Activated CD8-positive, alpha-beta memory T cell treated with anti-CD3 and anti-CD28 coated beads, Interleukin-2, amount 50 U/mL, for 4 hours (primary cell): ENCODE results near the gene DNM1L.

ENCODE experiments used
- DNase-seq: peaks from one replicate; pipeline ENCODE4 v3.0.0-alpha.2; 2020

The DNM1L gene

DNA sequence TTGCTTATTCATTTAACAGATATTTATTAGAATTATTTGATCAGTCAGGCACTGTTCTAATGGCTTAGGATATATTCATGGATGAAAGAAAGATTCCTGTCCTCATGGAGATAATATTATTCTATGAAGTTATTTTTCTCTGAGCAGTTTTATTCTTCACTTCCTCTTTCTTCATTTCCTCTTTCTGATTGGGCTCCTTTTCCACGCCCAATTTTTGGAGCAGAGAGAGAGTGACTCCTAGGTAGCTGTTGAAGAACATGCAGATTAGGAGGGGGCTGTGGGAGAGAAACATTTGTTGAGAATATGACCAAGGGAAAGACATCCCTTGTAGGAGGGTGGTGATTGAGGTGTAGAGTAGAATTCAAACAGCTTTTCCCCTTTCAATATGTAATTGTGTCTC is 82.6 kb downstream of the DNM1L start:
- DNase-seq: no peak

DNA sequence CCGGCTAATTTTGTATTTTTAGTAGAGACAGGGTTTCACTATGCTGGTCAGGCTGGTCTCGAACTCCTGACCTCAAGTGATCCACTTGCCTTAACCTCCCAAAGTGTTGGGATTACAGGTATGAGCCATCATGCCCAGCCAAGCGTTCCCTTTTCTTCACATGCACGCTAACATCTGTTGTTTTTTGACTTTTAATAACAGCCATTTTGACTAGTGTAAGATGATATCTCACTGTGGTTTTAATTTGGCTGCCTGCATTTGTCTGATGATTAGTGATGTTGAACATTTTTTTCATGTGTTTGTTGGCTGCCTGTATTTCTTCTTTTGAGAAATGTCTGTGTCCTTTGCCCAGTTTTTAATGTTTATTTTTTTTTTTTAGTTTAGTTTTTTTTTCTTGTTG is 86.8 kb downstream of the DNM1L start:
- DNase-seq: no peak

DNA sequence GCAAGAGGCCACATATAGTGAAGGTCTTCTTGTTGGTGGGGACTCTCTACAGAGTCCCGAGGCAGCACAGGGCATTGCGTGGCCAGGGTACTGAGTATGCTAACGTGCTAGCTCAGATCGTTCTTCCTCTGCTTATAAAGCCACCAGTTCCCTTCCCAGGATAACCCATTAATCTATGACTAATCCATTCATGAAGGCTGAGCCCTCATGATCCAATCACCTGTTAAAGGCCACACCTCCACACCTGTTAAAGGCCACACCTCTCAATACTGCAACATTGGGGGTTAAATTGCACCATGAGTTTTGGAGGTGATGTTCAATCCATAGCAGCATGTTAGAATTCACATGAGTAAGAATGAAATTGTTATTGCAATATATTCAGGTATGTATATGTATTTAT is 89.4 kb downstream of the DNM1L start:
- no peak for DNase-seq

GRCh38 chr12:32770141-32770540 is 91.0 kb downstream of the DNM1L start:
- no peak for DNase-seq

GRCh38 chr12:32773691-32774090 is 94.6 kb downstream of the DNM1L start:
- DNase-seq: no peak

DNA sequence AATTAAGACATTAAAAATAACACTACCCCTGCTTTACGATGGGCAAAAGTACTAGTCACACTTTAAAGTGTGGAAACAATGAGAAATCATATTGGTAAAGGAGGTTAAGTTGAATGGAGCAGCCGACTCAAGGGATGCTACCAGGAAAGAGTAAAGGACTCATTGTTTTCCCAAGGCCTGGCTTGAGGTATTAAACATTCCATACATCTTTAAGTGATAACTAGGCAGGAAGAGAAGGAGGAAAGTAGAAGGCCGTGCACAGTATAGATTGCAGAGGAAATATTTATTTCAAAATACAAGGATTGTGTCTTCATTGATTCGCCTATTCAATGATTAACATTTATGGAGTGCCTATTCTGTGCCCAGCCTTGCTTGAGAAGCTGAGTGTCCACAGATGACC is 97.2 kb downstream of the DNM1L start:
- no peak for DNase-seq

DNA sequence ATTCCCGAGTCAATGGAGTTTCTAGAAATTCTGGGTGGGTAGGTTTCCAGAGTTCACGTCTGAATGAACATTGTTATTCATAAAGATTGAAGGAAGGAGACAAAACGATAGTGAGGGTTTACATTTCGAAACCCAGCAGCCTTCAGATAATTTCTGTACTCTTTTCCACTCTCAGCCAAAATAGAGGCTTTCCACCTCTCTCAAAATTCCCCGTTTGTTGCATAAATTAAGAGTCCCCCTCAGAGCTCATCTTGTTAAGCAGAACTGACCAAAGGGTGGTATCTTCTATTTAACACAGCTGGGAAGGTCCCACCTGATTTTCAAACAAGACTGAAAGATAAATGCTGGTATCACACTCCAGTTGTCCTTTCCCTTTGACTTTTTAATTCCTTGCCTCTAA is 98.1 kb downstream of the DNM1L start:
- DNase-seq: no peak

DNA sequence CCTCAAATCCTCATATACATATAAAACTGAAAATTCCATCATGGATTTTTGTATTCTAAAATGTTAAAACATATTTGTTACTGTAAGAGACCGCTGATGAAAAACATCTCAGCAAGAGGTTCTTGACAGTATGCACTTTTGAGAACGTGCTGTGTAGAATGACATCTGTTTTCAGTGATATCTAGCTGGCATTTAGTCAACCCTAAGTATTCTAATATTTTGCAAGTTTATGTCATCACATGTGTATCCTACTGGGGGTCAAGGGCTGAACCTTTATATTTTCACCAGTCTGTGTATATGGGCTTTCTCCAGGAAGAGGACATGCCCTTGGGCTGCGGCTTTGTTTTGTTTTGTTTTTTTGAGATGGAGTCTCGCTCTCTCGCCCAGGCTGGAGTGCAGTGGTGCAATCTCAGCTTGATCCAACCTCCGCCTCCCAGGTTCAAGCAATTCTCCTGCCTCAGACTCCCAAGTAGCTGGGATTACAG is 98.6 kb downstream of the DNM1L start:
- no peak for DNase-seq

GRCh38 chr12:32780071-32780470 is 101.0 kb downstream of the DNM1L start:
- DNase-seq: no peak

DNA sequence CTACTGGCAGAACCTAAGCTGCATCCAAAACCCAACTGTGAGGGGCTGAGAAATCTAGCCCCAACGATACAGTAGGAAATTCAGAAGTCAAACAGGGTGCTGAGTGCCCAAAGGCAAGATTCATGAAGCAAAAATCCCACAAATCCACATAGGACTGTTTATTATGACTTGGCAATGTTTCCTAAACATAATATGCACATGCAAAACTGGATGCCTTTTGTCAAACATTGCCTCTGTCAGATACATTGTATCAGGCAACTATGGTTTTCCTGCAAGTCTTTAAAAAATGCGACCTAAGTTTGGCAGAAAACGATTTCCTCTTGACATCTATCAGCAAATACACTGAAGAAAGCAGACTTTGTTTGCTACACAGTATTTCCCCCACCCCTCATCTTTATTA is 103.9 kb downstream of the DNM1L start:
- DNase-seq: no peak

GRCh38 chr12:32785557-32785956 is 106.5 kb downstream of the DNM1L start:
- DNase-seq: no peak

- no peak for DNase-seq
Observed at GRCh38 chr12:32788405-32788804, 109.3 kb downstream of the DNM1L start.

- no peak for DNase-seq
Observed at GRCh38 chr12:32789446-32789845, 110.3 kb downstream of the DNM1L start.

DNA sequence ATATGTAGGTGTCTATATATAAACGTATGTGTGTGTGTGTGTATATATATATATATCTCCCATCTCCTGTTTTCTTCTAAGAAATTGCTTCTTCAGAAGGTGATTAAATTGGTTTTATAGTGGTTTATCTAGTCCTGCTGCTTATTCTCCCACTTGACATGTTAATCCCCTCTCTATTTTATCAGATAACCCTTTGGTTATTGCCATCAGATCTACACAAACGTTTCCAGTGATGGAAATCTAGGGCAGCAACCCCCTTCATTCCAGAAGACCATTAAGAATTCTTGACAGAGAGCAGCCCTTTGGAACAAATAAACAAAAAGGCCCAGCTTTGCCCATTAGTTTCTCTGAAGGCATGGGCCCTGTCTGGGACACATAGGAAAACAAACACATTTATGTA is 110.8 kb downstream of the DNM1L start:
- DNase-seq: no peak

GRCh38 chr12:32794281-32794680 is 115.2 kb downstream of the DNM1L start:
- no peak for DNase-seq
